Activated CD4-positive, alpha-beta memory T cell treated with anti-CD3 and anti-CD28 coated beads, Interleukin-2, amount 10 ng/mL, durations not matched to agents 7 days and 5 days (primary cell): ENCODE measurements around the gene PRRC2C. TPM values are rescaled to one million over a fixed set of nuclear protein-coding genes. Genes with fewer than 3 reads are reported as not detected.
"Not testable (repeated sequence)": the region's sequence is repeated elsewhere in the genome, so short reads cannot be mapped to it uniquely, and the experiment has no call there.

ENCODE experiments used
- CTCF ChIA-PET: fragments of 350-600 bp; sonication (Branson Sonifier 250); formaldehyde crosslinking; loops from one replicate; lab custom pipeline; 2021; ENCODE audit warnings: antibody characterized with exemption, inconsistent platforms; lab: Charles Lee
- POLR2A ChIA-PET: fragments of 350-600 bp; sonication (Branson Sonifier 250); formaldehyde crosslinking; loops from one replicate; lab custom pipeline; 2021; ENCODE audit warnings: antibody characterized with exemption; lab: Charles Lee
- DNase-seq: peaks from one replicate; pipeline ENCODE4 v3.0.0-alpha.2; 2020
- H3K27ac Mint-ChIP-seq: one replicate; pipeline ENCODE4 v1.8.0; 2021; ENCODE audit warnings: mild to moderate bottlenecking, mixed read lengths
- H3K27me3 Mint-ChIP-seq: one replicate; pipeline ENCODE4 v1.8.0; 2021; ENCODE audit warnings: mixed read lengths
- H3K36me3 Mint-ChIP-seq: one replicate; pipeline ENCODE4 v1.8.0; 2021; ENCODE audit warnings: low read depth, mixed read lengths
- H3K4me1 Mint-ChIP-seq: one replicate; pipeline ENCODE4 v1.8.0; 2021; ENCODE audit warnings: mixed read lengths
- H3K4me3 Mint-ChIP-seq: one replicate; pipeline ENCODE4 v1.8.0; 2021; ENCODE audit warnings: mild to moderate bottlenecking, mixed read lengths
- H3K9me3 Mint-ChIP-seq: one replicate; pipeline ENCODE4 v1.8.0; 2021; ENCODE audit warnings: mixed read lengths
- total RNA-seq, 2 experiments: library from RNA; stranded (reverse); gene quantifications; one replicate each; pipeline ENCODE4 v1.2.3, GENCODE V29; 2021

PRRC2C gene
- total RNA-seq, 2 experiments from 2014 or later = 188 to 202 TPM

DNA sequence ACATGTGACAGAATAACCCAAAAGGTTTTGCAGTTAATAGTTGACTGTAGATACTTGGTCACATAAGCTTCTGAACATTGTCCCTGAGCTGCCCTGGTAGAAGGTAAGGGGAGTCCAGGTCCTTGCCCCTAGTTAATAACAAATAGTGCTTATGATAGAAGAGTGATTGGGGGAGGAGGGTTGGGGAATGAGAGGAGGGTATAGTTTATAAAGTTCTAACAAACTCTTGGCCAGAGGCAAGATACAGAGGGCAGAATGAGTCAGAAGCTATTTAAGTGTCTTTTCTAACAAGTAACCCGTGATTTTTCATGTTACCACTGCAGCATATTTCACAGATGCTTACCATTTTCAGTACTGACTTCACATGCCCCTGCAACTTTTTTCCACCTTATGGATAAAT lies 110.0 kb downstream of the PRRC2C start:
- no peak overlapping the region for H3K27ac Mint-ChIP-seq
- no peaks in the 10 kb centered on the region for H3K4me1 Mint-ChIP-seq
- H3K4me3 Mint-ChIP-seq = no peak overlapping the region
- CTCF ChIA-PET = no interaction called here
- POLR2A ChIA-PET = interaction anchor here (0.9 to 1.2 kb wide), 3 partner anchors 10 to 143 kb away, joined by 3 to 4 read pairs (median 4); partner anchors contain the start of gene PRRC2C
- H3K27me3 Mint-ChIP-seq = no peaks in the 10 kb centered on the region
- no peaks in the 10 kb centered on the region for H3K9me3 Mint-ChIP-seq
- peaks cover 45% of the 10 kb centered on the region for H3K36me3 Mint-ChIP-seq
- no peak for DNase-seq

DNA sequence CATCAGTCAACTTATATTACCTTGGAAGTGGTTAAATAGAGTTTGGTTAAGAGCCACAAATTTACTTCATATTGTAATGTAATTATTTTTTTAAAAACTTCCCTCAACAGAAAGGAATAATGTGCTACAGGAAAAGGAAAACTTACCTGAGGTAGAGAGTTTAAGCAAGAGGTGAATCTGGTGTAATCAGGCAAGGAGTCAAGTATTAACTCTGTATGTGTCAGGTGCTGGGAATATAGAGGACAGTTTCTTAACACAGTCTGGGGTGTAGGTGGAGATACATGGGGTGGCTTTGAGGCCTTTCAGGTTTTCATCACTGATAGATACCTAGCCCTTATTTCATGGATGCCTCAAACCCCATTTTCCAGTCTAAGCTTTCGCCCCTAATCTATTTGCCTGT lies 110.8 kb downstream of the PRRC2C start:
- Mint-ChIP-seq H3K27me3 (no peaks in the 10 kb centered on the region), H3K4me3 (no peak overlapping the region), H3K27ac (no peak overlapping the region), H3K36me3 (peaks cover 37% of the 10 kb centered on the region), H3K9me3 (no peaks in the 10 kb centered on the region), H3K4me1 (no peaks in the 10 kb centered on the region)
- POLR2A ChIA-PET = interaction anchor here (1.0 kb wide), 1 partner anchor 111 kb away, joined by 4 read pairs; the partner anchor contains the start of gene PRRC2C
- CTCF ChIA-PET = interaction anchor here (1.6 kb wide), 1 partner anchor 111 kb away, joined by 5 read pairs; the partner anchor contains the start of gene PRRC2C
- no peak for DNase-seq

DNA sequence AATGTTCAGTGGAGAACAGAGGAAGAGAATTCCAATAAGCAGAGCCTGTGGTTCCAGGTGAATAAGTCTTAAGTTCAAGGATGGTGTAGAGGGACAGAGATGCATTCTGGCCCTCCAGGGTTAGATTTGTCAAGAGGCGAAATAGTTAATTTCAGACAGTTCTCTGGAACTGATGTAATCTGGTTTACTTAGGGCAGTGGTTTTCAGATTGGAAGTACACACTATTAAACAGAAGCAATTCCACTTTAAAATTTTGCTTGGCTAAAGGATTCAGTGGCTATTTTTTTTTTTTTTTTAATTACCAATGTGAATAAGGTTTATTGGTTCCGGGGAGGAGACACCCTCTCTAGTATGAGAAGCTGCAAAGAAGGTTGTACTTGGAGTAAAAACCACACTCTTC lies 111.4 kb downstream of the PRRC2C start:
- Mint-ChIP-seq H3K4me1 (no peaks in the 10 kb centered on the region), H3K4me3 (no peak overlapping the region), H3K27ac (no peak overlapping the region), H3K27me3 (no peaks in the 10 kb centered on the region), H3K36me3 (peaks cover 32% of the 10 kb centered on the region), H3K9me3 (no peaks in the 10 kb centered on the region)
- DNase-seq = no peak
- CTCF ChIA-PET = interaction anchor here (0.7 to 1.6 kb wide), 2 partner anchors 40 to 112 kb away, joined by 3 to 5 read pairs; partner anchors contain the start of gene PRRC2C
- POLR2A ChIA-PET = no interaction called here

DNA sequence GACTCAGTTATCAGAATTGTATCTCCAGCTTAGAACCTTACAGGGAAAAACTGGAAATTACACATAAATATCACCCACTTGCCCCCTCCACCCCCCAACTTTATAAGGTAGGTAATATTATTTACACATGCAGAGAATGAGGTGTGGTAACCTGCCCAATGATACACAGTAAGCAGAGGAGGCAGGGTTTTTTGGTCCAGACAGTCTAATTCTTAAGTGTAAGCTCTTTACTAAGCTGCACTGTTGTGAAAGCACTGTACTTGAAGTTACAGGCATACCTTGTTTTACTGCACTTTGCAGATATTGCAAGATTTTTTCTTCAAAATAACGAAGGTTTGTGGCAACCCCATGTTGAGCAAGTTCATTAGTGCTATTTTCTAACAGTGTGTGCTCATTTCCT lies 111.9 kb downstream of the PRRC2C start:
- Mint-ChIP-seq H3K36me3 (peaks cover 27% of the 10 kb centered on the region), H3K27ac (no peak overlapping the region), H3K4me3 (no peak overlapping the region), H3K9me3 (no peaks in the 10 kb centered on the region), H3K27me3 (no peaks in the 10 kb centered on the region), H3K4me1 (no peaks in the 10 kb centered on the region)
- CTCF ChIA-PET = interaction anchor here (0.7 to 1.6 kb wide), 2 partner anchors 39 to 112 kb away, joined by 3 to 5 read pairs; partner anchors contain the start of gene PRRC2C
- POLR2A ChIA-PET = no interaction called here
- DNase-seq = no peak

DNA sequence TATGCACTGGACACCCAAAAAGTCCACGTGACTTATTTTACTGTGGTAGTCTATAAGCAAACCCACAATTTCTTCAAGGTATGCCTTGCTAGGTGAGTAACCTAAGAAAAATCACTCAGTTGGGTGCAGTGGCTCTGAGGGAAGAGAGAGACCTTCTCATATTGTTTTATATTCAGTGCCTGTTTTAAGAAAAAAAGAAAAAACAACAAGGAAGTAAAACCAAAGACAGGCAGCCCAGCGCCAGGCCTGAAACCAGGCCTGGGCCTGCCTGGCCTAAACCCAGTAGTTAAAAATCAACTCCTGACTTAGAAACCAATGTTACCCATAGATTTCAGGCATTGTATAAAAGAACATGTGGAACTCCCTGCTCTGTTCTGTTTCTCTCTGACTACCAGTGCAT lies 115.0 kb downstream of the PRRC2C start:
- H3K27ac Mint-ChIP-seq, CTCF ChIA-PET, POLR2A ChIA-PET, DNase-seq, H3K27me3 Mint-ChIP-seq, H3K4me3 Mint-ChIP-seq, H3K4me1 Mint-ChIP-seq, H3K9me3 Mint-ChIP-seq: not testable (repeated sequence)
- H3K36me3 Mint-ChIP-seq = peaks cover 14% of the 10 kb centered on the region

DNA sequence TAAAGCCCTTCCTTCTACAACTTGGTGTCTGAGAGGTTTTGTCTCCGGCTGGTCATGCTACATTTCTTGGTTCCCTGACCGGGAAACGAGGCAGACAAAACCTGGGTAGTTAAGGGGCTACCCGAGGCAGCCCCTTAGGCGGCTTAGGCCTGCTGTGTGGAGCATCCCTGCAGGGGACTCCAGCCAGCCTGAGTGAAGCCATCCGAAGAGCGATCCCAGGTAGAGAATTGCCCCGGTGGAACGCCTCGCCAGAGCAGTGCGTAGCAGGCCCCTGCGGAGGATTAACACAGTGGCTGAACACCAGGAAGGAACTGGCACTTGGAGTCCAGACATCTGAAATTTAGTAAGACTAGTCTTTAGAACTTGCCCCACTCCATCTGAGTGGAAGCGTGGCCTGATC lies 115.5 kb downstream of the PRRC2C start:
- Mint-ChIP-seq H3K27ac (no peak overlapping the region), H3K9me3 (no peaks in the 10 kb centered on the region), H3K36me3 (peaks cover 12% of the 10 kb centered on the region), H3K27me3 (no peaks in the 10 kb centered on the region), H3K4me1 (no peaks in the 10 kb centered on the region), H3K4me3 (no peak overlapping the region)
- ChIA-PET POLR2A (no interaction called here), CTCF (no interaction called here)
- DNase-seq = no peak

DNA sequence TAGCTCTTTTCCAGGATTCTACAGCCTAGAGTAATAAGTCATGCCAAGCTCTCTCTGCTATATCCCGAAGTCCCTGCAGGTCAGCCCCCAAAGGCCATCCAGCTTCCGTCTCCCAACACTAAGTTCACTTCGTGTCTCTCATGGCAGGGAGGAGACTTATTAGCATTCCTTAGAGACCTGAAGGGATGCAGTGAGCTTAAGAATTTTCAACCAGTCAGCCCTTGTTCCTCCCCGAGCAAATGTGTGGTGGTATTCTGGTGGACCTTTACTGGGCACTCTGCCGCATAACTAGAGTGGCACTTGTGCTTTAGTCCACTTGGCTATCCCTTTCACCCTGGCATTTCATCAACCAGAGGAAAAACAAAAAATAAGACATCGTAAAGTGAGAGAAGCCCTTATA lies 117.7 kb downstream of the PRRC2C start:
- not testable (repeated sequence) for H3K36me3 Mint-ChIP-seq

DNA sequence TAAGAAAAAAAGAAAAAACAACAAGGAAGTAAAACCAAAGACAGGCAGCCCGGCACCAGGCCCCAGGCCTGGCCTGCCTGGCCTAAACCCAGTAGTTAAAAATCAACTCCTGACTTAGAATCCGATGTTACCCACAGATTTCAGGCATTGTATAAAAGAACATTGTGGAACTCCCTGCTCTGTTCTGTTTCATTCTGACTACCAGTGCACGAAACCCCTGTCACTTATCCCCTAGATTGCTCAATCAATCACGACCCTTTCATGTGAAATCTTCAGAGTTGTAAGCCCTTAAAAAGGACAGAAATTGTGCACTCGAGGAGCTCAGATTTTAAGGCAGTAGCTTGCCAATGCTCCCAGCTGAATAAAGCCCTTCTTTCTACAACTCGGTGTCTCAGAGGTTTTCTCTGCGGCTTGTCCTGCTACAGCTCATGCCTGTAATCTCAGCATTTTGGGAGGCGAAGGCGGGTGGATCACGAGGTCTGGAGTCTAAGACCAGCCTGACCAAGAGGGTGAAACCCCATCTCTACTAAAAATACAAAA lies 121.1 kb downstream of the PRRC2C start:
- Mint-ChIP-seq H3K27ac (no peak overlapping the region), H3K9me3 (no peaks in the 10 kb centered on the region), H3K4me1 (no peaks in the 10 kb centered on the region), H3K4me3 (no peak overlapping the region), H3K27me3 (no peaks in the 10 kb centered on the region), H3K36me3 (no peaks in the 10 kb centered on the region)
- CTCF ChIA-PET = interaction anchor here (1.3 kb wide), 1 partner anchor 14 kb away, joined by 3 read pairs; no protein-coding TSS in a partner anchor
- POLR2A ChIA-PET = no interaction called here
- no peak for DNase-seq

More for the DNA sequence above, 117.7 kb downstream of the PRRC2C start:
- H3K4me1 Mint-ChIP-seq, CTCF ChIA-PET, H3K4me3 Mint-ChIP-seq, POLR2A ChIA-PET, DNase-seq, H3K27me3 Mint-ChIP-seq, H3K27ac Mint-ChIP-seq, H3K9me3 Mint-ChIP-seq: not testable (repeated sequence)

DNA sequence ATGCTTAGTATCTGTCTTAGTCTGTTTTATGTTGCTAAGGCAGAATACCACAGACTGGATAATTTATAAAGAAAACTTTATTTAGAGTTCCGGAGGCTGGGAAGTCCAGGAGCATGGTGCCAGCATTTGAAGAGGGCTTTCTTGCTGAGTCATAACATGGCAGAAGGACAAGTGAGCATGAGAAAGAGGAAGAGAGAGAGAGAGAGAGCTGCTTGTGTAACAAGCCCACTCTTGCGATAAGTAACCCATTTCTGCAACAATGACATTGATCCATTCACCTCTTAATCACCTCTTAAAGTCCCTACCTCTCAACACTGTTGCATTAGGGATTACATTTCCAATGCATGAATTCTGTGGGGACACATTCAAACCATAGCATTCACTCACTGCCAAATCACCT lies 125.1 kb downstream of the PRRC2C start:
- DNase-seq = no peak
- Mint-ChIP-seq H3K9me3 (no peaks in the 10 kb centered on the region), H3K27ac (no peak overlapping the region), H3K36me3 (no peaks in the 10 kb centered on the region), H3K27me3 (no peaks in the 10 kb centered on the region), H3K4me1 (no peaks in the 10 kb centered on the region), H3K4me3 (no peak overlapping the region)
- POLR2A ChIA-PET = no interaction called here
- CTCF ChIA-PET = no interaction called here

DNA sequence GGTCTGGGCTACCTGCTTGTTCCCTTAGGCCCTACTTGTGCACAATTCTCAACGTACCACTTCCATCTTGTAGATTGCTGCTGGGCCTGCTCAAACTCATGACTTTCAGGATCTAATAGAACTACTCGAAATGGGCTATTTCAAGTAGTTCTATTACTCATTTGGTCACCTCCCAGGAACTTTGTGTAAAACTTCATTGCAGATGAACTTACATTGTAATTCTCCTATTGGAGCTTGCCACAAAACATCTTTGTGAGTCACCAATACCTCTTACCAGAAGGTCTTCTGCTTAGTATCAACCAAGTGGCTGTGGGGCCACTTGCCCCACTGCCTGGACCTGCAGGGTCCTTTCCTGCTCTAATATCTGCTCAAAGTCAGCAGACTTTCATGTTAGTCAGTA lies 126.0 kb downstream of the PRRC2C start:
- ChIA-PET CTCF (no interaction called here), POLR2A (no interaction called here)
- Mint-ChIP-seq H3K4me3 (no peak overlapping the region), H3K27me3 (no peaks in the 10 kb centered on the region), H3K9me3 (no peaks in the 10 kb centered on the region), H3K27ac (no peak overlapping the region), H3K4me1 (no peaks in the 10 kb centered on the region), H3K36me3 (no peaks in the 10 kb centered on the region)
- no peak for DNase-seq

DNA sequence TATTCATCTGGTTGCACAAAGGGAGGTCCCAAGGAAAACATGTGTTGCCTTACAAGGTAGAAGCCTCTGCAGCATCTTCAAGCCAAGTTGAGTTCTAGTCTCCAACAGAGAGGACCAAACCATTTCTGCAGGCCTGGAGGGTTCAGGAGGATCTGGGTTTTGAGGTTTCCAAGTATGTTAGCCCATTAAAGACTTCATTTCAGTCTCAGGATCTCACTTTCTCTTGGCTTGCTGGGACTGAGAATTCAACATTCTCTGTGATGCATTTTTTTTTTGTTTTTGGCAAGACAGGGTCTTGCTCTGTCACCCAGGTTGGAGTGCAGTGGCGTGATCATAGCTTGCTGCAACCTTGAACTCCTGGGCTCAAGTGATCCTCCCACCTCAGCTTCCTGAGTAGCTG lies 128.0 kb downstream of the PRRC2C start:
- POLR2A ChIA-PET = no interaction called here
- Mint-ChIP-seq H3K36me3 (no peaks in the 10 kb centered on the region), H3K9me3 (no peaks in the 10 kb centered on the region), H3K27ac (no peak overlapping the region), H3K4me1 (no peaks in the 10 kb centered on the region), H3K4me3 (no peak overlapping the region), H3K27me3 (peaks cover 1% of the 10 kb centered on the region)
- CTCF ChIA-PET = no interaction called here
- DNase-seq = no peak

DNA sequence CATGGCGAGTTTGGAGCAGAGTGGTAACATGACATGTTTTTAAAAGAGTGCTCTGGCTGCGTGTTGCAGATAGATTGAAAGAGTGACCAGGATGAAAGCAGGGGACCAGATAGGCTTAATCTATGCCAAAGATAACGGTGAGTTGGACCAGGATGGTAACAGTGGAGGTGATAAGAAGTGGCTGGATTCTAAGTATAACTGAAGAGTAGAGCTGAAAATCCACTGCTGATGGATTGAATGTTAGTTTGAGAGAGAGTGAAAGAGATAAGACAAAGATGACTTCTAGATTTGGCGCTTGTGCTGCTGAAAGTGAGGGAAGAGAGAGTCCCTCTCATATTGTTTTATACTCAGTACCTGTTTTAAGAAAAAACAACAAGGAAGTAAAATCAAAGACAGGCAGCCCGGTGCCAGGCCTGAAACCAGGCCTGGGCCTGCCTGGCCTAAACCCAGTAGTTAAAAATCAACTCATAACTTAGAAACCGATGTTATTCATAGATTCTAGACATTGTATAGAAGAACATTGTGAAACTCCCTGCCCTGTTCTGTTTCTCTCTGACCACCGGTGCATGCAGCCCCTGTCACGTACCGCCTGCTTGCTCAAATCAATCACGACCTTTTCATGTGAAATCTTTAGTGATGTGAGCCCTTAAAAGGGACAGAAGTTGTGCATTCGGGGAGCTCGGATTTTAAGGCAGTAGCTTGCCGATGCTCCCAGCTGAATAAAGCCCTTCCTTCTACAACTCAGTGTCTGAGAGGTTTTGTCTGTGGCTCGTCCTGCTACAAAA lies 130.0 kb downstream of the PRRC2C start:
- DNase-seq, H3K27me3 Mint-ChIP-seq, H3K36me3 Mint-ChIP-seq, H3K4me1 Mint-ChIP-seq, H3K9me3 Mint-ChIP-seq, H3K4me3 Mint-ChIP-seq, CTCF ChIA-PET, H3K27ac Mint-ChIP-seq, POLR2A ChIA-PET: not testable (repeated sequence)

DNA sequence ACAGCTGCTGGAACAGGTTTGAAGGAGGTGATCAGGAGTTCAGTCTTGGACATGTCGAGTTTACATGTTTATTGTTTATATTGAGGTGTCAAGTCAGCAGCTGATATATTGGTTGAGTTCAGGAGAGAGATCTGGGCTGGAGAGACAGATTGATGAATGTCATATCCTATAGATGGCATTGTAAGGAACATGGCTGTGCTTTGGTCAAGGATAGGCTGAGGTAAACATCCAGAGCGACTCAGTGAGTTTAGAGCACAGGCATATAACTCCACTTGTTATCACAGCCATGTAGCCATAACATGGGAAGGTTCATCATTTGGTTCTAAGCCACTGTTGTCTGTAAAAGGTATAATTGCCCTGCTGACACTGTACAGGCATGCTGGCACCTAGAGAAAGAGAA lies 131.3 kb downstream of the PRRC2C start:
- Mint-ChIP-seq H3K9me3 (no peaks in the 10 kb centered on the region), H3K36me3 (no peaks in the 10 kb centered on the region), H3K4me3 (no peak overlapping the region), H3K27ac (no peak overlapping the region), H3K4me1 (no peaks in the 10 kb centered on the region), H3K27me3 (peaks cover 10% of the 10 kb centered on the region)
- ChIA-PET POLR2A (no interaction called here), CTCF (no interaction called here)
- no peak for DNase-seq
